SK-N-SH treated with all-trans-retinoic acid at 6 μM for 48 hours (cell line): Measurements from ENCODE around the gene NME3.

Experiments used
- ATAC-seq: fragments of 200-7000 bp; cut with Tn5 transposase; 3 replicates; pipeline ENCODE4 v1.9.1; 2020; ENCODE audit warnings: mild to moderate bottlenecking, moderate library complexity
- CSDC2 ChIP-seq: fragments of 250-450 bp; sonication (Bioruptor Pico); IDR thresholded peaks from 2 replicates; pipeline ENCODE4 v1.5.0; 2020; ENCODE audit warnings: mild to moderate bottlenecking, moderate library complexity
- GLIS3 ChIP-seq: fragments of 250-450 bp; sonication (Bioruptor Pico); IDR thresholded peaks from 2 replicates; pipeline ENCODE4 v1.5.0; 2020; ENCODE audit warnings: mild to moderate bottlenecking, moderate library complexity
- ISL1 ChIP-seq: fragments of 250-450 bp; sonication (Bioruptor Pico); IDR thresholded peaks from 2 replicates; pipeline ENCODE4 v2.1.2; 2022; ENCODE audit warnings: mild to moderate bottlenecking, moderate library complexity
- RARB ChIP-seq: fragments of 250-450 bp; sonication (Bioruptor Pico); IDR thresholded peaks from 2 replicates; pipeline ENCODE4 v1.8.0; 2021; ENCODE audit warnings: mild to moderate bottlenecking, moderate library complexity
- SNAI2 ChIP-seq: fragments of 250-450 bp; sonication (Bioruptor Pico); IDR thresholded peaks from 2 replicates; pipeline ENCODE4 v1.5.0; 2020; ENCODE audit warnings: mild to moderate bottlenecking, moderate library complexity
- TCF4 ChIP-seq: fragments of 250-450 bp; sonication (Bioruptor Pico); IDR thresholded peaks from 2 replicates; pipeline ENCODE4 v1.8.0; 2021; ENCODE audit warnings: mild to moderate bottlenecking, moderate library complexity, borderline replicate concordance
- TOX ChIP-seq: fragments of 250-450 bp; sonication (Bioruptor Pico); IDR thresholded peaks from 2 replicates; pipeline ENCODE4 v1.8.0; 2021; ENCODE audit warnings: mild to moderate bottlenecking, moderate library complexity, borderline replicate concordance

Gene NME3

DNA sequence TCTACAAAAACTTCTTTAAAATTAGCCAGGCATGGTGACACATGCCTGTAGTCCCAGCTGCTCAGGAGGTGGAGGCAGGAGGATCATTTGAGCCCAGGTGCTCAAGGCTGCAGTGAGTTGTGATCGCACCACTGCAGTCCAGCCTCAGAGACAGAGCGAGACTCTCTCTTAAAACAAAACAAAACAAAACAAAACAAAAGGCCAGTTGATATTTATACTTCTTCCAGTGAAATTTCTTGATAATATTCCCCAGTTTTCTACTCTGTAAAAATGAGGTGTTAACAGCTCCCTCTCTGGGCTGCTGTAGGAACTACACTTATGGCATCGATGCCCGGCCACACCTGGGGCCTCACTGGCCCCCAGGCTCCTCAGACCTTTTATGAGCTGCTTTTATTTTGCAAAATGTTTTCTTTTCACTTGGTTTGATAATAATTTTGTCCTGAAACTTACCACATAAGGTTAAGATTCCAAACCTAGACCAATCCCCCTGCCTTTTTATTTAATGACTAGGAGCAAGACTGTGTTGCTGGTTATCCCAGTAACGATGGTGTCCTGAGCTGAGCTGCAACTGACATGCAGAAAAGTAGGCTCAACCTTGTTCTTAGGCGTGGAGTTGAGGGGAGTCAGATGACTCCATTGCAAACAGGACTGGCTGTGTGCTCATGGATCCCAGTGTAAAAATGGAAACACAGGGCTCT, 47.7 kb downstream of the NME3 start:
- TF ChIP-seq GLIS3 (CRISPR knock-in tag) (no peak), ISL1 (no peak), SNAI2 (CRISPR knock-in tag) (no peak), TCF4 (no peak), CSDC2 (CRISPR knock-in tag) (no peak), TOX (no peak)
- ATAC-seq = peak; percentile 67

DNA sequence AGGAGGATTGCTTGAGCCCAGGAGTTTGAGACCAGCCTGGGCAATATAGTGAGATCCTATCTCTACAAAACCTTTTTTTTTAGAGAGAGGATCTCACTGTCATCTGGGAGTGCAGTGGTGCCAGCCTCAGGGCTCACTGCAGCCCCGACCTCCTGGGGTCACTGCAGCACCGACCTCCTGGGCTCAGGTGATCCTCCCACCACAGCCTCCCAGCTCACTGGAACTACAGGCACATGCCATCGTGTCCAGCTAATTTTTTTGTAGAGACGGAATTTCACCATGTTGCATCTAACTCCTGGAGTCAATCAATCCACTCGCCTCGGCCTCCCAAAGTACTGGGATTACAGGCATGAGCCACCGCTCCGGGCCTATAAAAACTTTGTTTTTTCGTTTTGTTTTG, 50.0 kb downstream of the NME3 start:
- TF ChIP-seq RARB = no peak
- TF ChIP-seq, all 23 proteins: peak for 0
- ATAC-seq = no peak
